Central memory CD8-positive, alpha-beta T cell (primary cell): ENCODE measurements around the gene ATP4A.
A peak's percentile ranks its signal among the peaks of the same experiment; 100 is the strongest.

Experiments used
- ATAC-seq: fragments of 150-1000 bp; cut with Tn5 transposase; replicated peaks from 2 replicates; pipeline ENCODE4 v1.10.0; 2022; ENCODE audit warnings: mild to moderate bottlenecking, moderate FRiP score, moderate number of reproducible peaks; ENCODE audit not compliant: poor library complexity, severe bottlenecking; ENCODE audit errors: extremely low read depth
- DNase-seq, 2 donors: peaks; one replicate each; pipeline ENCODE4 v3.0.0; 2021; ENCODE audit warnings: low spot score in 2 of 2
- H3K27ac Mint-ChIP-seq: one replicate; pipeline ENCODE4 v1.8.0; 2022; ENCODE audit warnings: low read depth, mild to moderate bottlenecking, moderate library complexity, mixed read lengths
- H3K27me3 Mint-ChIP-seq: one replicate; pipeline ENCODE4 v1.8.0; 2022; ENCODE audit warnings: mixed read lengths
- H3K36me3 Mint-ChIP-seq: one replicate; pipeline ENCODE4 v1.8.0; 2022; ENCODE audit warnings: mild to moderate bottlenecking, moderate library complexity, mixed read lengths; ENCODE audit not compliant: insufficient read depth
- H3K4me1 Mint-ChIP-seq: one replicate; pipeline ENCODE4 v1.8.0; 2022; ENCODE audit warnings: mixed read lengths
- H3K4me3 Mint-ChIP-seq: one replicate; pipeline ENCODE4 v1.8.0; 2022; ENCODE audit warnings: mild to moderate bottlenecking, moderate library complexity, mixed read lengths
- H3K9me3 Mint-ChIP-seq: one replicate; pipeline ENCODE4 v1.8.0; 2022; ENCODE audit warnings: mixed read lengths

Gene ATP4A

DNA sequence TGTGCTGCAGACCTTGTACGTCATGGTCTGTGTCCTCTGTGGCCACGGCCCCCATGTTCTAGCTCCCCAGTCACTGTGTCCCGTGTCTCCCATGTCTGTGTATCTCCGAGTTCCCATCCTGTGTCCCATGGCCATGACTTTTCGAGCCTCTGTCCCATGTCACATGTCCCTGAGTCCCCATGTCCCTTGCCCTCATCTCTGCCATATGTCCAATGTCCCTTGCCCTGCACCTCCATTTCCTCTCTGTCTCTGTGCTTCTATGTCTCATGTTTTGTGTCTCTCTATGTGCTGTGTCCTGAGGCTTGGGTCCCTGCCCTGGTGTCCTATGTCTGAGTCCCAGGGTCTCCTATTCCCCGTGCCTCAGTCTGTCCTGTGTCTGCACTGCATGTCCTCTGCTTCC, 2.0 kb downstream of the ATP4A start:
- H3K4me3 Mint-ChIP-seq: no peak overlapping the region
- H3K4me1 Mint-ChIP-seq: peaks cover 5% of the 10 kb centered on the region
- H3K27ac Mint-ChIP-seq: no peak overlapping the region
- H3K9me3 Mint-ChIP-seq: no peaks in the 10 kb centered on the region
- DNase-seq (no peak), ATAC-seq (no peak)
- peaks cover 62% of the 10 kb centered on the region for H3K27me3 Mint-ChIP-seq
- H3K36me3 Mint-ChIP-seq: no peaks in the 10 kb centered on the region

DNA sequence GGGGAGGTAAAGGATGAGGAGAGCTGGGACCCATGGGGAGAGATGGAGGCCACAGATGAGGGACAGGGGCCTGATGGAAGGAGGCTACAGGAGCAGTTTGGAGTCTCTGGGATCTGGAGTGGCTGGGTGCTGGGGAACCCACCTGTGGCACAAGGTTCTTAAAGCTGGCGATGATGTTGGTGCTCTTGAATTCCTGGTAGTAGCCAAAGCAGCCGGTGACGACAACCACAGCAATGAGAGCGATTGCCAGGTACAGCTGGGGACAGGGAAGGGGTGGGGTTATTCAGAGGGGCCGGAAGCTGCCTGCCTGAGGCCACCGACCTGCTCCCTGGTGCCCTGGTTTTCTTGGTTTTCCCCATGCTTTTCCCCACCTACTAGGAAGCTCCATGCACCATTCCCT, 2.8 kb downstream of the ATP4A start:
- no peak for DNase-seq
- Mint-ChIP-seq H3K4me1 (peaks cover 5% of the 10 kb centered on the region), H3K36me3 (no peaks in the 10 kb centered on the region), H3K27me3 (peaks cover 60% of the 10 kb centered on the region), H3K4me3 (no peak overlapping the region), H3K9me3 (no peaks in the 10 kb centered on the region), H3K27ac (no peak overlapping the region)
- ATAC-seq: no peak

DNA sequence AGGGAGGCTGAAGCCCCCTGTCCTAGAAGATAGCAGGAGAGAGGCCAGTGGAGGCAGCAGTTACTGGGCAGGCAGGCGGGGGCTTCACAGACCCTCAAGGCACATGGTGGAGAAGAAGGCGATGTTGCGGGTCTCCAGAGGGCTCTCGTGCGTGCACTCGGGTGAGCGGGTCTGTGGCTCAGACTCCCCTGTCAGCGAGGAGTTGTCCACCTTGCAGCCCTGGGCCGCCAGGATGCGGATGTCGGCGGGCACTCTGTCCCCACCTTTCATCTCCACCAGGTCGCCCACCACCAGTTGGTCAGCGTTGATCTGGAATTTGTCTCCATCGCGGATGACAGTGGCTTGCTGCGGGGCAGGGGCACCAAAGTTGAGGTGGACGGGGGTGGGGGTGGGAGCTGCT, 3.2 kb downstream of the ATP4A start:
- ATAC-seq: no peak
- Mint-ChIP-seq H3K27me3 (peaks cover 56% of the 10 kb centered on the region), H3K27ac (no peak overlapping the region)

DNA sequence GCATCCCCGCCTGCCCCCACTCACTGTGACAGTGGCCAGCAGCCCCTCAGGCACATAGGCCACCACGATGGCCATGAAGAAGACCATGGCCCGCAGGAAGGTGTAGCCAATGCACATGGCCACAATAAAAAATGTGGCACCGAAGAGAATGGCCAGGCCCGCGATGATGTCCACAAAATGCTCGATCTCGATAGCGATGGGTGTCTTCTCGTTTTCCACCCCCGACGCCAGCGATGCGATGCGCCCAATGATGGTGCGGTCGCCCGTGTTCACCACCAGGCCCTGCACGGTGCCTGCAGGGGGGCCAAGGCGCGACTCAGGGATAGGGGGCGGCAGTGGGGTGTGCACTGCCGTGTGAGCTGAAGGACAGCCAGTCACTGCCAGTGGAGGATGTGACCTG, 3.7 kb downstream of the ATP4A start:
- no peak overlapping the region for H3K4me3 Mint-ChIP-seq
- peaks cover 5% of the 10 kb centered on the region for H3K4me1 Mint-ChIP-seq
- no peaks in the 10 kb centered on the region for H3K9me3 Mint-ChIP-seq
- no peaks in the 10 kb centered on the region for H3K36me3 Mint-ChIP-seq
- no peak overlapping the region for H3K27ac Mint-ChIP-seq
- no peak for DNase-seq
- peaks cover 51% of the 10 kb centered on the region for H3K27me3 Mint-ChIP-seq
- no peak for ATAC-seq

More for the DNA sequence above, 3.2 kb downstream of the ATP4A start:
- Mint-ChIP-seq H3K9me3 (no peaks in the 10 kb centered on the region), H3K36me3 (no peaks in the 10 kb centered on the region), H3K4me1 (peaks cover 5% of the 10 kb centered on the region), H3K4me3 (no peak overlapping the region)
- DNase-seq: no peak

DNA sequence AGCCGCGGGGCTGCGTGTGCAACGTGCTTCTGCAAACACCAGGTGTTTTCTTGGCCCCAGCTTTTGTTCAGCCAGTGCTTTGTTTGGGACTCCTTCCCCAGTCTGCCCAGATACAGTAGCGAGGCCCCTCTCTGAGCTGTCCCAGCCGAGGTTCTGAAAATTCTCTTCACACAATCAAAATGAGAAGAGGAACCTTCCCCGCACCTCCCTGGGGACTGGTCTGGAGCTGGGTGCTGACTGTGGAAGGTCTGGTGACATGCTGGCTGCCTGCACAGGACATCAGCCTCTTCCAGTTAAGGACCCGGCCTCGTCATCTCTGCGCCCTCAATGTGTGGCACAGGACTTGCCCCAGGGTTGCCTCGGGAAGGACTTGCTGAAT, 4.2 kb downstream of the ATP4A start:
- ATAC-seq (no peak), DNase-seq (no peak)
- H3K36me3 Mint-ChIP-seq: no peaks in the 10 kb centered on the region
- H3K4me3 Mint-ChIP-seq: no peak overlapping the region
- H3K4me1 Mint-ChIP-seq: peaks cover 5% of the 10 kb centered on the region
- no peak overlapping the region for H3K27ac Mint-ChIP-seq
- H3K27me3 Mint-ChIP-seq: peaks cover 47% of the 10 kb centered on the region
- H3K9me3 Mint-ChIP-seq: no peaks in the 10 kb centered on the region

DNA sequence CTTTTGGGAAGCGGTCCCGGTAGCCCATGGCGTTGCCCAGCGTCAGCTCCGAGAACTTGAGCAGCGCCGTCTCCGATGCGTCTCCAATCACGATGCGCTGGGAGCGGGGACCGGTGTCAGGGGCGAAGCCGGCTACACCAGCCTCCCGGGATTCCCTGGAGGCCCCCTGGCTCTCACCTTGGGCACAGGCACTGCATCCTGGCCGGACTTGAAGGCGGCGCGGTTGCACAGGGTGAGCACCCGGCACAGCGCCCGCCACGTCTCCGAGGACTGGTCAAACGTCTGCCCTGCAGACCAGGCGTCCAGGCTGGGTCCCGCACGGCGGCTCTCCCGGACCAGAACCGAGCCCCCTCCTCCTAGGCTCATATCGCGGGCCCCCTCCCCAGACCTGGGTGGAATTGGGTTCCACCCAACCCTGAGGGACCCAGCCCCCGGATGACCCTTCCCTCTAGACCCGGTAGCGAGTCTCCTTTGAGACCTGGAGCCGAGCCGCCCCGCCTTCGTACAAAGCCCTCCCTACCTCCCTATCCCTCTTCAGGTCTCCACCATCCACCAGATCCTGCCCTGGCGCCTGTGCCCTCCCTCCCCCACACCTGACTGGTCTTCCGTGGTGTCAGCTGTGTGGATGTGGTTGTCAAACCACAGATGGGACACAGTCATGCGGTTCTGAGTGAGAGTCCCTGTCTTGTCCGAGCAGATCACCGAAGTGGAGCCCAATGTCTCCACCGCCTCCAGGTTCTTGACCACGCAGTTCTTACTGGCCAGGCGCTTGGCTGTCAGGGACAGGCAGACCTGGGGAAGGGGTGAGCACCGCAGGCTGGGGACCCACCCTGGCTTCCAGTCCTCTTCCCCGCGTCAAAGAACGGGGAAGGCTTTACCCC, 4.8 kb downstream of the ATP4A start:
- Mint-ChIP-seq H3K4me3 (no peak overlapping the region), H3K27ac (no peak overlapping the region), H3K9me3 (no peaks in the 10 kb centered on the region), H3K27me3 (peaks cover 47% of the 10 kb centered on the region), H3K4me1 (peaks cover 5% of the 10 kb centered on the region), H3K36me3 (no peaks in the 10 kb centered on the region)
- DNase-seq: no peak
- ATAC-seq: no peak

DNA sequence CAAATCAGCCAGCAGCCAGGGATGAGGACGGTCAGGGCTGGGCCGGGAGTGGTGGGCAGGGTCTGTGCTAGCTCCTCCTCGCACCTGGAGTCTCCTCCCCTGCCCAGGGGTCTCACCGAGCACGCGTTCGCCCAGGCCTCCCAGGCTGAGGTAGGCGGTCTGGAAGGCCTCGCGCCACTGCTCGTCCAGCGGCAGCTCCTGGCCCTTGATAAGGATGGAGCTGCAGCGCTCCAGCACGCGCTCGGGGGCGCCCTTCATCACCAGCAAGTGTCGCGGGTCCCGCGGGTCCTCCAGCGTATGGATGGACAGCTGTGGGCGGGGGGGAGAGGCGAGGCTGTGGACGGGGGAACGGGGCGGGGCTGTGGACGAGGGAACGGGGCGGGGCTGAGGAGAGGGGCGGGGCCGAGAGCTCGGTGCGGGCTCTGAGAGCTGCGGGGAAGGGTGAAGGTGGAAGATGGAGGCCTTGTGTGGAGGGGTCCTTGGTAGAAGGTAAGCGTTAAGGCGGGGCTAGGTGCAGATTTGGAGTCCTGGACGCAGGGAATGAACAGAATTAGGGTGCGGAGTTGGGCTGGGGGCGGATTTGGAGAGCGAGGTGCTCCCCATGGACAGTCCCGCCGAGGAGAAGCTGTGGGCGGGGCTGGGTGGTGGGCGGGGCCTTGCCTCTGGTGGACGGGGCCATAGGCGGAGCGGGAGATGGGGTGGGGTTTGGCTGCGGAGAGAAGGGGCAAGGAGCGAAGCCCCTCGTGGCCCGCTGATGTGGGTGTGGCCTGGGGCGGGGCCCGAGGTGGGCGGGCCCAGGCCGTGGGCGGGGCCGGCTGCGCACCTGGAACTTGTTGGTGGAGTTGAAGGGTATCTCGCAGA, 5.7 kb downstream of the ATP4A start:
- Mint-ChIP-seq H3K4me1 (peaks cover 5% of the 10 kb centered on the region), H3K9me3 (no peaks in the 10 kb centered on the region), H3K27me3 (peaks cover 38% of the 10 kb centered on the region), H3K4me3 (peak overlapping the region; percentile 58), H3K36me3 (peaks cover 2% of the 10 kb centered on the region), H3K27ac (no peak overlapping the region)
- DNase-seq (no peak), ATAC-seq (no peak)

DNA sequence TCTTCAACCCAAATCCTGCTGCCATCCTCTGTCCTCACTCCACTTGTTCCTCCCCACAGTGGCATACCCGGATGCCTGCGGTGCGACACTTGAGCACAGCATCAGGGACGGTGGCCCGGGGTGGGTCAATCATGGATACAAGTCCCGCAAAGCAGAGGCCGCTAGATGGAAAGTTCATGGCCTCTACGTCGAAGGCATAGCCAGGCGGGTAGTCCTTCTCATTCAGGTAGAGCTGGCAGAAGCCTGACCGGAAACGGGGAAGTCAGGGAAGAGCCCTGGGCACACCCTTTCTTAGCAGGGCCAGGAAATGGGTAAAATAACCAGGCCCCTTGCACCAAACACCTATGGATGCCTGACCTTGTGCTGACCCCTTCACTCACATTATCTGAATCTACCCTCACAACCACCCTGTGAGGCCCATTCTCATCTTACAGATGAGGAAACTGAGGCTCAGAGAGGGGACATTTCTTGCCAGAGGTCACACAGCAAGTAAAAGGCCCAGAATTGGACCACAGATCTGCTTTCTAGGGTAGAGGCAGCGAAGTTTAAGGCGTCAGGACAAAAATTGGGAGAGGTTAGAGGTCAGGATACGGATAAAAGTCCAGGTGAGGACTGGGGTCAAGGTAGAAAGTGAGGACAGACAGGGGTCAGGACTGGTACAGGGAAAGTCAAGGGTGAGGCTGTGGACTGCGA, 6.5 kb downstream of the ATP4A start:
- Mint-ChIP-seq H3K4me3 (peak overlapping the region; percentile 58), H3K36me3 (peaks cover 2% of the 10 kb centered on the region), H3K4me1 (peaks cover 5% of the 10 kb centered on the region), H3K27ac (no peak overlapping the region), H3K9me3 (no peaks in the 10 kb centered on the region), H3K27me3 (peaks cover 30% of the 10 kb centered on the region)
- ATAC-seq (no peak), DNase-seq (no peak)

DNA sequence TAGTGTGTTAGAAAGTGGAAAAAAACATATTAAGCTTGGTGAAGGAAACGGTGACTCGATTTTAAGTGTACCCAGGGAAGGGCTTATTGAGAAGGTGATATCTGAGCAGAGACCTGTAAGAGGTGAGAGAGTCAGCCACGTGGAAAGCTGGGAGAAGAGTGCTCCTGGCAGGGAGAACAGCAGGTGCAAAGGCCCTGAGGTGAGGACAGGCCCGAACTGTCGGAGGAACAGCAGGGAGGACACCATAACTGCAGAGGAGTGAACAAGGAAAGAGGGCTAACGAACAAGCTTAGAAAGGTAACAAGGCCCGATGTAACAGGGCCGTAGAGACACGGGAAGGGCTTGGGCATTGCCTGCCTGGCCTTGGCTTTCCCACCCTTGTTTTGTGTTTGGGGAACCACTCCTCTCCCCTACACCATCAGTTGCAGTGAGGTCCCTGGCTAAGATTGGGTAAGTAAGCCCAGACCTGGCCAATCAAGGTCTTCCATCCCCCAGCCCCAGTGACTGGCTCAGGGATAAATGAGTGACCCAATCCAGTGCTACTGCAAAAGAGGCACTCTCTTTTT, 7.3 kb downstream of the ATP4A start:
- H3K27ac Mint-ChIP-seq: no peak overlapping the region
- H3K9me3 Mint-ChIP-seq: no peaks in the 10 kb centered on the region
- peaks cover 21% of the 10 kb centered on the region for H3K27me3 Mint-ChIP-seq
- H3K36me3 Mint-ChIP-seq: peaks cover 2% of the 10 kb centered on the region
- ATAC-seq (no peak), DNase-seq (no peak)
- no peak overlapping the region for H3K4me3 Mint-ChIP-seq
- peaks cover 5% of the 10 kb centered on the region for H3K4me1 Mint-ChIP-seq

DNA sequence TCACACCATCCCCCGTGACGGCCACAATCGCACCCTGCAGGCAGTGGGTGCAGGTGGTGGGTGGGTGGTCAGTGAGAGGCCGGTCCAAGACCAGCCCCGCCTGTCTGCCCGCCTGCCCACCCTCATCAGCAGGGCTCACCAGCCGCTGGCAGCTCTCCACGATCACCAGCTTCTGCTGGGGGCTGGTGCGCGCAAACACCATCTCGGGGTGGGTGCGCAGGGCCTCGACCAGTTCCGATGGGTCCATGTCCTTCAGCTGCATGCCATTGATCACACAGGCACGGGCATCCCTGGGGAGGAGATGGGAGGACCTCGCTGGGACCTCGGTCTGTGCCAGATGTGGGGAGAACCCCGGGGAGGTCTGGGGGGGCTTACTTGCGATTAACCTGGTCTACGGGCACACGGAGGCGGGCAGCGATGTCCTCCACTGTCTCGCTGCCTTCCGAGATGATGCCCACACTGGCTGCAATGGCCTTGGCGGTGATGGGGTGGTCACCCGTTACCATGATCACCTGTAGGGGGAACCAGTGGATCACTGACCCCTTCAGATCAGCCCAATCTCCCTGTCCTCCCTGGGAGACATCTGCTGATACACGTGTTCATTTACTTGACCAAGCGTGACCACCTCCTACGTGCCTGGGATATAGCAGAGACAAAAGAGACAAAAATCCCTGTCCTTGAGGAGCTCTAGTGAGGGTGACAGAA, 8.0 kb downstream of the ATP4A start:
- Mint-ChIP-seq H3K4me3 (no peak overlapping the region), H3K27me3 (peaks cover 15% of the 10 kb centered on the region), H3K9me3 (no peaks in the 10 kb centered on the region), H3K36me3 (peaks cover 2% of the 10 kb centered on the region), H3K4me1 (peaks cover 5% of the 10 kb centered on the region), H3K27ac (no peak overlapping the region)
- DNase-seq (no peak), ATAC-seq (no peak)

DNA sequence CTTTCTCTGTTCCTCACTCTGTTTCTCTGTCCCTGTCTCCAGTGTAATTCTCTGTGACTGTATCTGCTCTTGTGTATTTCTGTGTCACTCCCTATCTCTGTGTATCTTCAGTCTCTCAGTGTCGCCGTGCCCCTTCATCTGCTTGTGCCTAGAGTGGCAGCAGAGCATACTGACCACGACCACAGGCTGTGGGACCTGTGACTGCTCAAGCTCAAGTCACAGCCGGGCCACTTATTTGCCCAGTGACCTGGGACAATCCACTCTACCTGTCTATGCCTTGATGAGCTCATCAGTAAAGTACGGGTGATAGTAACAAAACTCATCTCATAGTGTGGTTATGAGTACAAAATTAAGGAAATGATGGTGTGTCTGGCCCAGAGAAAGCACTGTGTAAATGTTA, 9.4 kb downstream of the ATP4A start:
- Mint-ChIP-seq H3K27ac (no peak overlapping the region), H3K27me3 (peaks cover under 1% of the 10 kb centered on the region), H3K4me3 (no peak overlapping the region), H3K9me3 (no peaks in the 10 kb centered on the region), H3K36me3 (peaks cover 4% of the 10 kb centered on the region), H3K4me1 (peaks cover 10% of the 10 kb centered on the region)
- ATAC-seq: no peak
- no peak for DNase-seq
